Endodermal cell (in vitro differentiated cells): Measurements from ENCODE around the gene GABRB3. TPM values are rescaled to one million over a fixed set of nuclear protein-coding genes. Genes with fewer than 3 reads are reported as not detected.

Experiments used
- DNase-seq: peaks from one replicate; pipeline ENCODE4 v3.0.0-alpha.2; 2017
- H3K27ac ChIP-seq: 2 replicates; pipeline ENCODE4 v1.5.1; 2013; ENCODE audit warnings: mild to moderate bottlenecking, low read depth, low read length, moderate library complexity
- H3K27me3 ChIP-seq: 2 replicates; pipeline ENCODE4 v1.6.1; 2013; ENCODE audit warnings: mild to moderate bottlenecking, low read length, moderate library complexity; ENCODE audit not compliant: insufficient read depth, control insufficient read depth, poor library complexity, severe bottlenecking
- H3K36me3 ChIP-seq: 2 replicates; pipeline ENCODE4 v1.7.0; 2013; ENCODE audit warnings: mild to moderate bottlenecking, low read length, moderate library complexity; ENCODE audit not compliant: control insufficient read depth, insufficient read depth
- H3K4me1 ChIP-seq: one replicate; pipeline ENCODE4 v1.7.0; 2013; ENCODE audit warnings: low read length; ENCODE audit not compliant: control insufficient read depth, insufficient read depth
- H3K4me3 ChIP-seq: 2 replicates; pipeline ENCODE4 v1.5.1; 2013; ENCODE audit warnings: mild to moderate bottlenecking, low read length, moderate library complexity
- H3K9ac ChIP-seq: 2 replicates; pipeline ENCODE4 v1.6.1; 2013; ENCODE audit warnings: mild to moderate bottlenecking, low read length, moderate library complexity; ENCODE audit not compliant: poor library complexity, severe bottlenecking; ENCODE audit errors: extremely low read depth
- H3K9me3 ChIP-seq: 2 replicates; pipeline ENCODE4 v1.6.1; 2013; ENCODE audit warnings: mild to moderate bottlenecking, low read length, moderate library complexity; ENCODE audit not compliant: control insufficient read depth
- H3K27ac Mint-ChIP-seq: 2 replicates; pipeline ENCODE4 v1.8.0; 2020; ENCODE audit warnings: mixed read lengths
- H3K27me3 Mint-ChIP-seq: 2 replicates; pipeline ENCODE4 v1.8.0; 2021; ENCODE audit warnings: mild to moderate bottlenecking, mixed read lengths; ENCODE audit not compliant: insufficient read depth
- H3K36me3 Mint-ChIP-seq: 2 replicates; pipeline ENCODE4 v1.8.0; 2020; ENCODE audit warnings: low read depth, mixed read lengths
- H3K4me1 Mint-ChIP-seq: 2 replicates; pipeline ENCODE4 v1.8.0; 2020; ENCODE audit warnings: mixed read lengths
- H3K4me3 Mint-ChIP-seq: 2 replicates; pipeline ENCODE4 v1.8.0; 2020; ENCODE audit warnings: mild to moderate bottlenecking, moderate library complexity, mixed read lengths
- H3K9me3 Mint-ChIP-seq: 2 replicates; pipeline ENCODE4 v1.8.0; 2020; ENCODE audit warnings: mild to moderate bottlenecking, mixed read lengths
- CTCF ChIP-seq: fragments of 200-600 bp; sonication (generic); conservative IDR thresholded peaks from 2 replicates; pipeline ENCODE4 v1.5.0; 2021; ENCODE audit warnings: antibody characterized with exemption, mild to moderate bottlenecking
- WGBS, 2 experiments: methylation state at CpG; one replicate each; pipeline versions ENCODE4 v1.1.5 to v1.1.7; 2013; ENCODE audit warnings: missing lambda C conversion rate in 2 of 2, mixed read lengths in 1 of 2; ENCODE audit not compliant: insufficient coverage in 1 of 2, insufficient read length in 1 of 2; 5-methylcytosine and 5-hydroxymethylcytosine counted together
- total RNA-seq, 2 donors: library from RNA; stranded (reverse); fragmentation: NEBNext Ultra II Directional in 1 of 2; extraction: Animal tissue kit (Norgen Biotek cat#: 25700) in 1 of 2; gene quantifications; 2 replicates in 1 of 2; 3 replicates in 1 of 2; pipeline ENCODE4 v1.2.1, GENCODE V29; 2021

The GABRB3 gene
- total RNA-seq, 2 donors from 2014 or later = 81.8 to 122 TPM

DNA sequence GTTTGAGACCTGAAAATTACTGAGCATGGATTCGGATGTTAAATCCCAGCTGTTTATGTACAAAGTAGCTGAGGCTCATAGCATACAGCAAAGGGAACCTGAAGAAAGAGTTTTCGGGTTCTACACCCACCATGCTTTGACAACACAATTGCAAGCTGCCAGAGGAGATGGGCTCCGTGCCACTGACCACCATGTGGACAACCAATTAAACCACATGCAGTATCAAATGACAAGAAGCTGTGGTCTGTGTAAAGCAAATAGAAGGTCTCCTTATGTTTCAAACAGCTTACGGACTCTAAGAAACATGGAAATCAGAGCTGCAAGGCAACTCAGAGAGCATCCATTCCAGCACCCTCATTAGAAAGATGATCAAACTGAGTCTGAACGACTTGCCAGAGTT, 12.9 kb downstream of the GABRB3 start:
- TF ChIP-seq CTCF = no peak
- Histone ChIP-seq H3K27me3 (no peaks in the 10 kb centered on the region), H3K36me3 (peaks cover 31% of the 10 kb centered on the region), H3K4me1 (no peaks in the 10 kb centered on the region), H3K4me3 (no peak overlapping the region), H3K9ac (no peak overlapping the region), H3K27ac (no peak overlapping the region), H3K9me3 (no peaks in the 10 kb centered on the region)
- H3K4me1 Mint-ChIP-seq = peaks cover 38% of the 10 kb centered on the region
- H3K27me3 Mint-ChIP-seq = no peaks in the 10 kb centered on the region
- H3K36me3 Mint-ChIP-seq = peaks cover 11% of the 10 kb centered on the region
- DNase-seq = no peak
- H3K4me3 Mint-ChIP-seq = no peak overlapping the region
- WGBS, 2 experiments = 85 to 95% methylated on average over 4 to 5 of the region's 5 CpGs
- H3K9me3 Mint-ChIP-seq = no peaks in the 10 kb centered on the region
- H3K27ac Mint-ChIP-seq = no peak overlapping the region

GRCh38 chr15:26758079-26758478, 14.8 kb downstream of the GABRB3 start:
- WGBS, 2 experiments = 68 to 86% methylated on average over 1 to 4 of the region's 4 CpGs
- no peak for TF ChIP-seq CTCF
- Histone ChIP-seq H3K27me3 (no peaks in the 10 kb centered on the region), H3K9ac (no peak overlapping the region), H3K27ac (no peak overlapping the region), H3K4me3 (no peak overlapping the region), H3K4me1 (no peaks in the 10 kb centered on the region), H3K9me3 (no peaks in the 10 kb centered on the region), H3K36me3 (peaks cover 20% of the 10 kb centered on the region)
- Mint-ChIP-seq H3K4me1 (peaks cover 37% of the 10 kb centered on the region), H3K9me3 (no peaks in the 10 kb centered on the region), H3K36me3 (peaks cover 13% of the 10 kb centered on the region), H3K27me3 (no peaks in the 10 kb centered on the region), H3K4me3 (peak overlapping the region; percentile 8), H3K27ac (peak overlapping the region; percentile 89)
- DNase-seq = no peak

DNA sequence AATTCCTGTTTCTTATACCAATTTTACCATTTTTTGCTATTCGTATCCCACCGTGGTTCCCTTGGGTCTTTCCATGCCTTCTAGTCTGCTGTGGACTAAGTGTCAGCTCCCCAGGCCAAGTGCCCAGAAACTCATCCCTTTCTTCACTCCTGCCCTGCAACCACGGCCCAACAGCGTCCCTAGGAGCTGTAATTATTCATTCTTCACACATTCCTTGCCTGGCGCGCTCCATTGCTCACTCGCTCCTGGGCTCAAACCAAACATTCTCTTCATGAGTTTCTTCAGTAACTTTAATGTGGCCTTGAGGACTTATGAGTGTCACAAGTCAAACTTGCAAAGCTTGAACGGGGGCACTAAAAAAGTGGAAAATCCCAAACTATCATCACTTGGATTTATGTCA, 15.7 kb downstream of the GABRB3 start:
- Histone ChIP-seq H3K36me3 (peaks cover 20% of the 10 kb centered on the region), H3K4me1 (no peaks in the 10 kb centered on the region), H3K9ac (no peak overlapping the region), H3K27ac (no peak overlapping the region), H3K4me3 (no peak overlapping the region), H3K27me3 (no peaks in the 10 kb centered on the region), H3K9me3 (no peaks in the 10 kb centered on the region)
- TF ChIP-seq CTCF = no peak
- H3K27ac Mint-ChIP-seq = no peak overlapping the region
- peaks cover 27% of the 10 kb centered on the region for H3K4me1 Mint-ChIP-seq
- no peak overlapping the region for H3K4me3 Mint-ChIP-seq
- H3K36me3 Mint-ChIP-seq = peaks cover 19% of the 10 kb centered on the region
- WGBS, 2 experiments = 79 to 86% methylated on average over 5 to 8 of the region's 8 CpGs
- DNase-seq = no peak
- H3K9me3 Mint-ChIP-seq = no peaks in the 10 kb centered on the region
- H3K27me3 Mint-ChIP-seq = no peaks in the 10 kb centered on the region
